HL-60 (cell line): ENCODE measurements around the gene PLD5.

Source experiments
- DNase-seq, 2 experiments: peaks; one replicate each; pipeline ENCODE4 v3.0.0-alpha.2; 2010 to 2020; ENCODE audit warnings: low read depth in 1 of 2, low spot score in 1 of 2
- H3K27ac ChIP-seq: fragments of 250-450 bp; sonication (Bioruptor Pico); replicated peaks from 2 replicates; pipeline ENCODE4 v1.5.1; 2020; ENCODE audit warnings: mild to moderate bottlenecking, moderate library complexity
- H3K27me3 ChIP-seq: fragments of 250-450 bp; sonication (Bioruptor Pico); 2 replicates; pipeline ENCODE4 v1.5.1; 2021; ENCODE audit warnings: mild to moderate bottlenecking, moderate library complexity; ENCODE audit not compliant: insufficient read depth, poor library complexity, severe bottlenecking
- H3K4me3 ChIP-seq: replicated peaks from 2 replicates; pipeline ENCODE4 v1.5.1; 2011; ENCODE audit warnings: mild to moderate bottlenecking, control low read depth, low read length; ENCODE audit not compliant: insufficient read depth
- CTCF ChIP-seq: IDR thresholded peaks from one replicate; pipeline ENCODE4 v1.5.1; 2011; ENCODE audit warnings: low read length, control low read depth, inconsistent platforms; ENCODE audit not compliant: insufficient read depth
- GABPA ChIP-seq: IDR thresholded peaks from 2 replicates; pipeline ENCODE4 v1.6.1; 2012; ENCODE audit warnings: low read depth
- POLR2AphosphoS5 ChIP-seq: IDR thresholded peaks from 2 replicates; pipeline ENCODE4 v1.6.1; 2012; ENCODE audit warnings: low read depth
- REST ChIP-seq: IDR thresholded peaks from 2 replicates; pipeline ENCODE4 v1.6.1; 2012; ENCODE audit warnings: low read depth; ENCODE audit not compliant: insufficient replicate concordance
- SPI1 ChIP-seq: IDR thresholded peaks from 2 replicates; pipeline ENCODE4 v1.6.1; 2012; ENCODE audit warnings: low read depth, mild to moderate bottlenecking, borderline replicate concordance

The PLD5 gene

GRCh38 chr1:242133351-242133750 is 391.1 kb downstream of the PLD5 start:
- Histone ChIP-seq H3K27me3 (no peaks in the 10 kb centered on the region), H3K27ac (no peak overlapping the region), H3K4me3 (no peak overlapping the region)
- no peak for DNase-seq
- TF ChIP-seq SPI1 (peak; percentile 92), GABPA (no peak), POLR2AphosphoS5 (no peak), REST (no peak), CTCF (no peak)

GRCh38 chr1:242132121-242132817 is 392.2 kb downstream of the PLD5 start:
- no peak for TF ChIP-seq REST
- TF ChIP-seq CTCF, result no peak
- TF ChIP-seq POLR2AphosphoS5, result no peak
- no peak for TF ChIP-seq SPI1
- TF ChIP-seq GABPA, result no peak
- H3K27ac ChIP-seq, result no peak overlapping the region
- no peak overlapping the region for H3K4me3 ChIP-seq
- no peaks in the 10 kb centered on the region for H3K27me3 ChIP-seq
- no peak for DNase-seq

- no peak for DNase-seq
- no peak overlapping the region for H3K27ac ChIP-seq
- TF ChIP-seq CTCF (no peak), GABPA (no peak)
- H3K27me3 ChIP-seq, result peaks cover 3% of the 10 kb centered on the region
- no peak overlapping the region for H3K4me3 ChIP-seq
Observed at GRCh38 chr1:242128951-242129502, 395.5 kb downstream of the PLD5 start.

DNA sequence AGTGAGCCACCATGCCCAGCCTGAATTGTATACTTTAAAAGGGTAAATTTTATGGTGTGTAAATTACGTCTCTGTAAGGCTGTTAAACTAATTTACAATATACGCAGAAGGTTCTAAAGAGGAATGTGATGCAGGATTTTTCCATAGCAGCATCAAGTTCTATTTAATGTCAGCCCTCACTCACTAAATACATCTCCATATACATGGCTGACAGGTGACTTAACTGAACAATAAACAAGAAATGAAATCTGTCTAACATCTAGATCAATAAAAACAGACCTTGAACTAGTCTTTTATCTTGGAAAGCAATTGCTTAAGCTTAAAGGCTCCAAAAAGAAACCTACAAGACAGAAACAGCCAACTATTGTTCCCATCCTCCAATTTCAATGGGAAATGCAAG is 404.1 kb downstream of the PLD5 start:
- TF ChIP-seq SPI1 (no peak), CTCF (no peak), REST (no peak), GABPA (no peak), POLR2AphosphoS5 (no peak)
- no peaks in the 10 kb centered on the region for H3K27me3 ChIP-seq
- DNase-seq, result no peak
- no peak overlapping the region for H3K4me3 ChIP-seq
- H3K27ac ChIP-seq, result no peak overlapping the region
